H9 (cell line): ENCODE results near the gene CTH. TPM values are rescaled to one million over a fixed set of nuclear protein-coding genes. Genes with fewer than 3 reads are reported as not detected.

Source experiments
- DNase-seq: peaks from one replicate; pipeline ENCODE4 v3.0.0-alpha.2; 2017
- H2AFZ ChIP-seq: one replicate; pipeline ENCODE4 v1.6.1; 2013; ENCODE audit warnings: mild to moderate bottlenecking, low read length, control low read depth, moderate library complexity
- H2AK5ac ChIP-seq: 2 replicates; pipeline ENCODE4 v1.6.1; 2013; ENCODE audit warnings: low read length, control low read depth, mixed read lengths; ENCODE audit not compliant: insufficient read length
- H2BK120ac ChIP-seq: one replicate; pipeline ENCODE4 v1.6.1; 2013; ENCODE audit warnings: low read depth, mild to moderate bottlenecking, low read length, control low read depth, inconsistent platforms; ENCODE audit not compliant: poor library complexity, severe bottlenecking
- H2BK12ac ChIP-seq: 2 replicates; pipeline ENCODE4 v1.6.1; 2013; ENCODE audit warnings: low read length, control low read depth, mixed read lengths, low read depth; ENCODE audit not compliant: insufficient read length
- H2BK15ac ChIP-seq: 2 replicates; pipeline ENCODE4 v1.6.1; 2013; ENCODE audit warnings: low read depth, low read length, control low read depth
- H2BK20ac ChIP-seq: one replicate; pipeline ENCODE4 v1.6.1; 2013; ENCODE audit warnings: low read depth, mild to moderate bottlenecking, low read length, control low read depth, inconsistent platforms; ENCODE audit not compliant: poor library complexity, severe bottlenecking
- H2BK5ac ChIP-seq: 2 replicates; pipeline ENCODE4 v1.6.1; 2013; ENCODE audit warnings: low read length, control low read depth, mixed read lengths; ENCODE audit not compliant: insufficient read length
- H3K14ac ChIP-seq: 2 replicates; pipeline ENCODE4 v1.6.1; 2013; ENCODE audit warnings: low read length, control low read depth; ENCODE audit not compliant: insufficient read depth
- H3K18ac ChIP-seq: 2 replicates; pipeline ENCODE4 v1.6.1; 2013; ENCODE audit warnings: low read depth, mild to moderate bottlenecking, mixed read lengths, low read length, control low read depth; ENCODE audit not compliant: insufficient read length
- H3K23ac ChIP-seq: 2 replicates; pipeline ENCODE4 v1.6.1; 2013; ENCODE audit warnings: low read length, control low read depth, mixed read lengths, low read depth; ENCODE audit not compliant: insufficient read length
- H3K23me2 ChIP-seq: 2 replicates; pipeline ENCODE4 v1.6.1; 2013; ENCODE audit warnings: low read depth, mild to moderate bottlenecking, mixed read lengths, low read length, control low read depth; ENCODE audit not compliant: insufficient read length, poor library complexity, severe bottlenecking
- H3K27ac ChIP-seq: 2 replicates; pipeline ENCODE4 v1.5.1; 2013; ENCODE audit warnings: low read length, control low read depth, mixed read lengths, low read depth; ENCODE audit not compliant: insufficient read length
- H3K27me3 ChIP-seq: 2 replicates; pipeline ENCODE4 v1.6.1; 2013; ENCODE audit warnings: low read length, control low read depth, inconsistent platforms; ENCODE audit not compliant: insufficient read depth
- H3K4ac ChIP-seq: 2 replicates; pipeline ENCODE4 v1.6.1; 2013; ENCODE audit warnings: low read depth, mild to moderate bottlenecking, control low read depth, inconsistent platforms, low read length, moderate library complexity
- H3K4me1 ChIP-seq: 2 replicates; pipeline ENCODE4 v1.6.1; 2013; ENCODE audit warnings: low read length, control low read depth, inconsistent platforms; ENCODE audit not compliant: insufficient read depth
- H3K4me2 ChIP-seq: 2 replicates; pipeline ENCODE4 v1.6.1; 2013; ENCODE audit warnings: low read length, control low read depth, mixed read lengths; ENCODE audit not compliant: insufficient read length, insufficient read depth
- H3K56ac ChIP-seq: 2 replicates; pipeline ENCODE4 v1.6.1; 2013; ENCODE audit warnings: low read depth, mild to moderate bottlenecking, mixed read lengths, low read length, control low read depth; ENCODE audit not compliant: insufficient read length
- H3K79me1 ChIP-seq: 2 replicates; pipeline ENCODE4 v1.6.1; 2013; ENCODE audit warnings: low read depth, mild to moderate bottlenecking, moderate library complexity, low read length, control low read depth, inconsistent platforms; ENCODE audit not compliant: insufficient read depth, poor library complexity, severe bottlenecking
- H3K79me2 ChIP-seq: 2 replicates; pipeline ENCODE4 v1.6.1; 2013; ENCODE audit warnings: low read length, control low read depth, inconsistent platforms; ENCODE audit not compliant: insufficient read depth
- H3K9ac ChIP-seq: 2 replicates; pipeline ENCODE4 v1.6.1; 2013; ENCODE audit warnings: low read length, control low read depth, mixed read lengths; ENCODE audit not compliant: insufficient read length; ENCODE audit errors: extremely low read depth
- H3K9me3 ChIP-seq: one replicate; pipeline ENCODE4 v1.6.1; 2013; ENCODE audit warnings: low read depth, low read length, inconsistent platforms; ENCODE audit not compliant: control insufficient read depth
- H3T11ph ChIP-seq: one replicate; pipeline ENCODE4 v1.6.1; 2013; ENCODE audit warnings: mild to moderate bottlenecking, low read length, control low read depth, inconsistent platforms
- H4K20me1 ChIP-seq: one replicate; pipeline ENCODE4 v1.6.1; 2013; ENCODE audit not compliant: control insufficient read depth, insufficient read length, insufficient read depth
- H4K5ac ChIP-seq: 2 replicates; pipeline ENCODE4 v1.6.1; 2013; ENCODE audit warnings: low read depth, mild to moderate bottlenecking, mixed read lengths, low read length, control low read depth; ENCODE audit not compliant: insufficient read length
- H4K8ac ChIP-seq: replicated peaks from 2 replicates; pipeline ENCODE4 v1.6.1; 2013; ENCODE audit warnings: low read length, control low read depth, mixed read lengths, low read depth; ENCODE audit not compliant: insufficient read length
- H4K91ac ChIP-seq: 2 replicates; pipeline ENCODE4 v1.6.1; 2013; ENCODE audit warnings: low read depth, mild to moderate bottlenecking, moderate library complexity, mixed read lengths, low read length, control low read depth; ENCODE audit not compliant: insufficient read length
- H3K27ac Mint-ChIP-seq, 3 experiments: 2 replicates in 2 of 3; 3 replicates in 1 of 3; pipeline ENCODE4 v1.8.0; 2020 to 2021; ENCODE audit warnings: mixed read lengths in 3 of 3, mild to moderate bottlenecking in 1 of 3, moderate library complexity in 1 of 3
- H3K27me3 Mint-ChIP-seq: 2 replicates; pipeline ENCODE4 v1.8.0; 2021; ENCODE audit warnings: low read depth, mild to moderate bottlenecking, moderate library complexity, mixed read lengths
- H3K36me3 Mint-ChIP-seq, 3 experiments: 2 replicates in 2 of 3; 3 replicates in 1 of 3; pipeline ENCODE4 v1.8.0; 2020 to 2021; ENCODE audit warnings: low read depth in 3 of 3, mixed read lengths in 3 of 3; ENCODE audit not compliant: insufficient read depth in 1 of 3
- H3K4me1 Mint-ChIP-seq, 2 experiments: 2 replicates each; pipeline ENCODE4 v1.8.0; 2020; ENCODE audit warnings: mixed read lengths in 2 of 2
- H3K4me3 Mint-ChIP-seq, 2 experiments: 2 replicates in 1 of 2; 3 replicates in 1 of 2; pipeline ENCODE4 v1.8.0; 2020 to 2021; ENCODE audit warnings: mild to moderate bottlenecking in 2 of 2, mixed read lengths in 2 of 2, moderate library complexity in 1 of 2
- H3K9me3 Mint-ChIP-seq, 2 experiments: 2 replicates in 1 of 2; 3 replicates in 1 of 2; pipeline ENCODE4 v1.8.0; 2020; ENCODE audit warnings: mild to moderate bottlenecking in 2 of 2, mixed read lengths in 2 of 2, moderate library complexity in 1 of 2
- CTCF ChIP-seq: fragments of 200-600 bp; sonication (generic); conservative IDR thresholded peaks from 3 replicates; pipeline ENCODE4 v1.8.0; 2021; ENCODE audit warnings: antibody characterized with exemption, mild to moderate bottlenecking
- WGBS: extraction: QIAGEN DNeasy Blood & Tissue Kit; methylation state at CpG from one replicate; pipeline ENCODE4 v1.1.7; 2013; ENCODE audit warnings: missing lambda C conversion rate, low lambda C conversion rate, mixed read lengths; ENCODE audit not compliant: insufficient read length; ENCODE audit errors: extremely low coverage; 5-methylcytosine and 5-hydroxymethylcytosine counted together
- total RNA-seq: library from RNA; stranded (reverse); gene quantifications from 2 replicates; pipeline ENCODE4 v1.2.1, GENCODE V29; 2021

The CTH gene
- total RNA-seq, 1 experiment from 2014 or later: 15.5 TPM

GRCh38 chr1:70361727-70362398, 49.2 kb upstream of the CTH start:
- Histone ChIP-seq H4K5ac (no peak overlapping the region), H3K9me3 (no peaks in the 10 kb centered on the region), H3K27ac (no peak overlapping the region), H2BK20ac (no peak overlapping the region), H3K14ac (no peak overlapping the region), H2BK5ac (no peak overlapping the region), H4K20me1 (no peaks in the 10 kb centered on the region), H3K4me2 (no peak overlapping the region), H3K27me3 (no peaks in the 10 kb centered on the region), H4K8ac (no peak overlapping the region), H3K56ac (no peak overlapping the region), H2BK15ac (no peak overlapping the region), H3K4me1 (no peaks in the 10 kb centered on the region), H3K4ac (no peak overlapping the region), H3K23ac (no peak overlapping the region), H3K79me1 (no peaks in the 10 kb centered on the region), H3K23me2 (no peaks in the 10 kb centered on the region), H3T11ph (no peak overlapping the region), H3K9ac (no peak overlapping the region), H2AK5ac (no peak overlapping the region), H4K91ac (no peak overlapping the region), H3K18ac (no peak overlapping the region), H2AFZ (no peak overlapping the region), H3K79me2 (no peaks in the 10 kb centered on the region), H2BK120ac (no peak overlapping the region), H2BK12ac (no peak overlapping the region)
- no peaks in the 10 kb centered on the region for H3K9me3 Mint-ChIP-seq
- H3K4me1 Mint-ChIP-seq: peaks cover 6 to 7% of the 10 kb centered on the region in 2 experiments; a peak in 2 of 4 replicates
- no CpG with 5 or more reads among the region's 3 CpGs for WGBS
- TF ChIP-seq CTCF: no peak
- peaks cover 0 to 5% (median under 1%) of the 10 kb centered on the region in 3 experiments; a peak in 4 of 7 replicates for H3K36me3 Mint-ChIP-seq
- no peak for DNase-seq
- H3K4me3 Mint-ChIP-seq: 0 out of 5 replicates have a peak overlapping the region, but pooled peaks of 1 of the 2 experiments have one; percentile 3
- peak overlapping the region; percentile 63 to 80 (median 74) for H3K27ac Mint-ChIP-seq
- no peaks in the 10 kb centered on the region for H3K27me3 Mint-ChIP-seq
